ENCODE measurements around the gene SIGLEC9.

SIGLEC9 gene

DNA sequence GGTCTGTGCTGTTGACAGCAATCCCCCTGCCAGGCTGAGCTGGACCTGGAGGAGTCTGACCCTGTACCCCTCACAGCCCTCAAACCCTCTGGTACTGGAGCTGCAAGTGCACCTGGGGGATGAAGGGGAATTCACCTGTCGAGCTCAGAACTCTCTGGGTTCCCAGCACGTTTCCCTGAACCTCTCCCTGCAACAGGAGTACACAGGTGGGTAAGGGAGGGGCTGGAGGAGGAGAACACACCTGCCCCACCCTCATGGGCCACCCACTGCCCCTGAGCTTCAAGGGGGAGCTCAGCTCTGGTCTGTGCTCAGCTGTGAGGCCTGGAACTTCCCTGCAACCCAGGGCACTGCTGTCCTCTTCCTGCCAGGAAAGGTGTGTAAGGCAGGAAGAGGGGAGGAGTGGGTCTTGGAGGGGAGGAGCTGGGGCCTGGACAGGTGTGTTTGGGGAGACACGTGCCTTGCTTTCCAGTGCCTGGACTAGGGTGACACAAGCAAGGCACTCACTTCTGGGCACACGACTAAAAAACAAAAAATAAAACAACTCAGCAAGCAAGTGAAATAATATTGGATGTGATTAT lies 21.3 kb downstream of the SIGLEC9 start:
- no peak for DNase-seq (ENCODE audit: low read depth)

DNA sequence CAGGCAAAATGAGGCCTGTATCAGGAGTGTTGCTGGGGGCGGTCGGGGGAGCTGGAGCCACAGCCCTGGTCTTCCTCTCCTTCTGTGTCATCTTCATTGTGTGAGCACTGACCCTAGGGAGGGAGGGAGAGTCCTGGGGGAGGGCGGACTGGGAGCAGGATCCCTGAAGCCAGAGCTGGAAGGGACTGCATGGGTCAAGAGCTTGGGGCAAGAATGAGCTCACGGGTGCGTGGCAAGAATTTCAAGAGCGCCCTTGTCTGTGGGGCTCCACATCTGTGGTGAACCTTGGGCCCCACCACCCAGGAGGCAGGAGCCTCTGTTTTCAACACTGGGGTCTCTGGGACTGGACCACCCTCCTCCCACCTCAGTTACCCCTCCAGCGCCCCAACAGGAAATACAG lies 22.0 kb downstream of the SIGLEC9 start:
- no peak for DNase-seq (ENCODE audit: low read depth)

DNA sequence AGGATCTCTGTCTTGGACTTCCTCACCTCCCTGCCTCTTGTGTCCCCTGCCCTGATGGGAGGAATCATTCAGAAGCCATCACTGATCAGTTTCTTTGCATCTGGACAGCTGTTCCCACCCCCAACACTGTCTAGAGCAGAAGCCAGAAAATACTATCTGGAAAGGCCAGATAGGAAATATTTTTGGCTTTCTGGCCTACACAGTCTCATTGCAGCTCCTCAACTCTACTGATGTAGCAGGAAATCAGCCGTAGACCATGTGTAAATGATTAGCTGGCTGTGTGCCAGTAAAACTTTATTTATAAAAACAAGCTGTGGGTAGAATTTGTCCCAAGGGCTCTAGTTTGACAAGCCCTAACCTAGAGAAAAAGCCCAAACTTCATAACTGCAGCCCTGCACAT lies 23.0 kb downstream of the SIGLEC9 start:
- no peak for DNase-seq (ENCODE audit: low read depth)

DNA sequence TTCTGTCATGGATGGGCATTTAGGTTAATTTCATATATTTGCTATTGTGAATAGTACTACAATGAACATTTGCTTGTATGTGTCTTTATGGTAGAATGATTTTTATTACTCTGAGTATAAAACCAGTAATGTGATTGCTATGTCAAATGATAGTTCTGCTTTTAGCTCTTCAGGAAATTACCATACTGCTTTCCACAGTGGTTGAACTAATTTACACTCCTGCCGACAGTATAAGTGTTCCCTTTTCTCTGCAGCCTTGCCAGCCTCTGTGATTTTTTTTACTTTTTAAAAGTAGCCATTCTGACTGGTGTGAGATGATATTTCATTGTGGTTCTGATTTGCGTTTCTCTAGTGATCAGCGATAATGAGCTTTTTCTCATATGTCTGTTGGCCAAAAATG lies 23.9 kb downstream of the SIGLEC9 start:
- no peak for DNase-seq (ENCODE audit: low read depth)

DNA sequence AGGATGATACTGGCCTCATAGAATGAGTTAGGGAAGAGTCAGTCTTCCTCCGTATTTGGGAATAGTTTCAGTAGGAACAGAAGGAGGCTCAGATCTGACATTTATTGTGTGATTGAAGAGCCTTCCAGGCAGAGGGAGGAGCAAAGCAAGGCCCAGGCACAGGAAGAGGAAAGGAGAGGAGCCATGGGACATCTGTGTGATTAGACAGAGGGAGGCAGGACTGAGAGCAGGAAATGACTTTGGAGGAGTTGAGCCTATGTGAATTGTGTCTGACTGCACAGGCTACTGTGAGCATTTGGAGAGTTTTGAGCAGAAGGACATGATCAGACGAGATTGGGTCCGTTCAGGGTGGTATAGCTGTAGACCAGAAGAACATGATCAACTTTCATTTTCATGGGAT lies 25.9 kb downstream of the SIGLEC9 start:
- DNase-seq (ENCODE audit: low read depth) = no peak

DNA sequence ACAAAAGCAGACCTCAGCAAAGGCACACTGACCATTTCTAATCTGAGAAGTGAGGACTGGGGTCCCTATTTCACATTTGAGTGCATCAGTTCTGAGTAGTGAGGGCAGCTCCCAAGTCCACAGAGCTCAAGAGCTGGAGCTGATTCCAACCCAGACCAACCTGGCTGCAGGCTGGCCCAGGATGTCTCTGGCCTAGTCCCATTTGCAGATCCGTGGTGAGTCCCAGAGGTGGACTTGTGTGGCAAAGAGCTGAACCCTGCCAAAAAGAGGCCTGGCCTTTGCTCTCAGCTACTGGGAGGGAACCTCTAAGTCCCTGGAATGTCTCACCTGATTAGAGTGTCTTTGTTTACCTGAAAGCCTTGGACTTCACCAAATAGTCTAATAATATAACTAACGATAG lies 32.0 kb downstream of the SIGLEC9 start:
- DNase-seq (ENCODE audit: low read depth) = no peak

DNA sequence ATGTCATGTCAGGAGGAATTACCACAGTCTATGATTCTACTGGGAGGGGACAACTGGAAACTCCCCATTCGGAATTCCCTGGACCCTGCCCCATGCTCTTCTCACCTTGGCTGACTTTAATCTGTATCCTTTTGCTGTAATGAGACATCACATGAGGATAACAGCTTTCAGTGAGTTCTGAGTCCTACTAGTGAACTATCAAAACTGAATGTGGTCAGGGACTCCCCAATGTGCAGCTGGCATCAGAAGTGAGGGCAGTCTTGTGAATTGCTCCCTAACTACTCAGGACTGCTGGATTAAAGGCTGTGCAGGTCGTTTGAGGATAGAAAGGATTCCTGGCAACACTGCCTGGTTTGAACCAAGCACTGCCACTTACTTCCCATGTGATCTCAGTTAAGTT lies 32.6 kb downstream of the SIGLEC9 start:
- DNase-seq (ENCODE audit: low read depth) = no peak

DNA sequence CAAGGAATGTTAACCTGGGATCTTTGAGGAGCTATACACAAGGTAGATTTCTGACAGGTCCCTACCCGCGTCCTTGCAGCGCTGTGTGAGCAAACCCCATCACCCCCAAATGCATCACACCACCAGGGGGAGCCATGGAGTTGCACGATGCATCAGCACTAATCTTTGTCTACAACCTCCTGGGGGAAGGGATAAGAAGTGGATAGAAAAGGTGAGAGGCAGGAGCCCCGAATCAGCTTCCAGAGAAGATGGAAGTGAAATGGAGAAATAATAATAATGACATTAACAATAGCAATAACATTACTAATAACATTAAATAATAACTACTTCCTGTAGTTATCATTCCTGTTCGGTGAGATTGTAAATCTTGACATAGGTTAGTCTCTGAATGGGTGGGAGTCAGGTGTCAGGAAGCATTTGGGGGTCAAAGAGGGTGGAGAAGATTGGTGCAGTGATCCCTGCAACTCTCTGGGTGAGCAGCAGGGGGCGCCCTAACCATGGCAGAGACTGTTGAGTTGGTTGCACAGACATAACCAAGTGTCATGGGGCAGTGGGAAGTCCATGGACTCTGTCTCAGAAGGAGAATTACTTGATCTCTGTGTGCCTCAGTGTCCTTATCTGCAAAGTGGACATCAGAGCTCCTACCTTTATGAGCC lies 33.9 kb downstream of the SIGLEC9 start:
- no peak for DNase-seq (ENCODE audit: low read depth)

DNA sequence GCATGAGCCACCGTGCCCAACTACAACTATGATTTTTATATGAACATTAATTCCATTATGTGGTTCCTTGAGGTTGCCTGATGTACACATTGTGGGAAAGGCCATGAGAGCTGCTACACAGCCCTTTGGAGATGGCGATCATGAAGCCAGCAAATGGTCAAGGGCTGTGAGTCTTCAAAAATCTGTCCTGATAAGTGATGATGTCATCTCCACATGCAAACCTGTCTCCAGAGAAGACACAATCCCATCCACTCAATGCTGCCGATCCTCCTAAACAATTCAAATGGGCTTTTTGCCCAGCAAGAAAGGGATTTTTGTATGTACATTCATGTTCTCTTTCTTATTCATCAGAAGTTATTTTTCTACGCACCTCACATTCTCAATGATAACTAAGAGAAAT lies 35.0 kb downstream of the SIGLEC9 start:
- no peak for DNase-seq (ENCODE audit: low read depth)

DNA sequence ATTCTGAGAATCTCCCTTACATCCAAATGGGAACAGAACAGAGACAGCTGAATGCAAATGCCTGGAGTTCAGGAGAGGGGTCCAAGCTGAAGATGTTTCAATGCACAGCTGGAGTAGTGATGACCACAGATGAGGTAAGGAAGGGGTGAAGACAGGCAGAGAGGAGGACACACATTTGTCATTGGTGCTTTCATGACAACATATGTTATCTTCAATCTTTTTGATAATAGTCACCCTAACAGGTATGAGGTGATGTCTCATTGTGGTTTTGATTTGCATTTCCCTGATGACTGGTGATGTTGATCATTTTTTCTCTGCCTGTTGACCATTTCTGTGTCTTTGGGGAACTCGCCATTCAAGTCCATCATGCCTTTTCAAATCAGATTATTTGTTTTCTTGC lies 36.6 kb downstream of the SIGLEC9 start:
- DNase-seq (ENCODE audit: low read depth) = no peak

DNA sequence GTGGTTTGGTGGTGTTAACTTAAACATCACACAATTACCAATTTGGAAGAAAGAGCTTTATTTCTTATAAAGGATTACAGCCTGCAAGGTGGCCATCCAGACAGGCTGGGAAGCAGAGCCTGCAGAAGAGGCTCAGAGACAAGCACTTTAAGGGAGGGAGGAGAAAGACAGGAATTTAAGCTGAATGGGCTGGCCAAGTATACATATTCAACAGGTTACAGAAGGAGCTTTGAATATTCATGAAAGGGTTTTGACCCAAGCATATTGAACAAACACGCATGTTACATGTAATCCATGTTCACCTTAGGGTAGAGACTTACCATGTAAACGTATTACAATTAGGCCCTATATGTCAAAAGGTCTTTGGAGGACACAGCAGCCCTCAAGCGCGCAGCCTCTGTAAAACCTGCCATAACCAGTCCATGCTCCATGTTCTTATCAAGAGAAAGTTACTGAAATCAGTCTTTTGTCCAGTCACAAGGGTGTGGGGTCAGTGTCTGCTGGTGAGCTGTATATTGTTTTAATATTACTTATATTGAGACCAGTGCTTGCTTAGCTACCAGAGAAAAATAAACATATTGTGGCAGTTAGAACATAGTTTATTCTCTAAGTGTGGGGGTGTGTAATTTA lies 37.3 kb downstream of the SIGLEC9 start:
- DNase-seq (ENCODE audit: low read depth) = no peak

DNA sequence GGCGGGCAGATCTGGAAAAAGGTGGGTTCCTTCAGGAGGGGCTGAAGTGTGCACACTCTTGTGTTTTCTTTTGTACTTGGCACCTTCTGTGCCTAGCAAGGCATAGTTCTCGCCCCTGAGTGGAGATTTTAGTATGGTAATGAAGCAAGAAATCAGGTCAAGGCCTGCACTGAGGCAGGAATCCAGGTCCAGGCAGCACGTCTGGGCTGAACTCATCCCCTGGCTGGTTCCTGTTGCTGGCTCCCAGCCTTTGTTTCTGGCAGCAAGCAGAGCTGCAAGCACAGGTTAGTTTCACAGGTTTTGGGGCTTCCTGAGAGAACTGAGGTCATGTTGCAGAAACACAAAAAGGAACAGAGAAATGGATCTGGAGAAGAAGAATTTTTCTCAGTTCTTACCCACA lies 38.6 kb downstream of the SIGLEC9 start:
- no peak for DNase-seq (ENCODE audit: low read depth)

DNA sequence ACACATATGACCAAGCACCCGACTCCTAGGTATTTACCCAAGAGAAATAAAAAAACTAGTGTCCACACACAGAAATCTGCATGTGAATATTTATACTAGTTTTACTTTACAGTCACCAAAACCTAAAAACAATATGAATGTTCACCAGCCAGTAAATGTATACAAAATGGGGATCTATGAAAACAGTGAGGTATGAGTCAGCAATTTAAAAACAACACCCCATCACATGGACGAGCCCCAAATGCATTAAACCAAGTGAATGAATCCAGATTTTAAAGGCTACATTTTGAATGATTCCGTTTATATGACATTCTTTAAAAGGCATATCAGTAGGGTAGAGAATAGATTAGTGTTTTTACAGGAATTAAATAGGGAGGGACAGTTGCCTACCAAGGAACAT lies 39.5 kb downstream of the SIGLEC9 start:
- DNase-seq (ENCODE audit: low read depth) = no peak

DNA sequence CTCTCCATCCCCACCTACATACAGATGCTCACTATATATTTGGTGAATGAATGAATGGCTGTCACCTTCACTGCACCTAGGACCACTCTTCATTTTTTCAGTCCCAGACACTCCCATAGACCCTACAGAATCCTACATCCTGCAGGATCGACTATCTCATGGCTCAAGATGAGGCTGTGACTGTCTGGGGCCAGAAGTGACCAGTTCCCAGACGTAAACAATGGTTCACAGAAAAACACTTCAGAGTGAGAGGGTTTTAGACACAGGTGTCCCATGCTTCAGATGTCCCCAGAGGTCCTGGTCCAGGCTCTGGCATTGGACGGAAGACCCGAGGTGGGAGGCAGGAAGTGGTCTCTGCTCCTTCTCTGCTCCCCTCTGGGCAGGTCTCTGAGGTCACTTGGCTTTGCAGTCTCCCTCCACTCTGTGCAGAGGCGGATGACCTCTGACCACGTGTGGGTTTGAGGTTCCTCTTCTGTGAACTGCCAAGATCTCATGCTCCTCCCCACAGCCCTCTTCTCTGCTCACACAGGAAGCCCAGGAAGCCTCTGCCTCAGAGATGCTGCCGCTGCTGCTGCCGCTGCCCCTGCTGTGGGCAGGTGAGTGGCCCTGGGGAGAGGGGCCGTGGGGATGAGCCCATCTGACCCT lies 42.3 kb downstream of the SIGLEC9 start:
- no peak for DNase-seq (ENCODE audit: low read depth)

DNA sequence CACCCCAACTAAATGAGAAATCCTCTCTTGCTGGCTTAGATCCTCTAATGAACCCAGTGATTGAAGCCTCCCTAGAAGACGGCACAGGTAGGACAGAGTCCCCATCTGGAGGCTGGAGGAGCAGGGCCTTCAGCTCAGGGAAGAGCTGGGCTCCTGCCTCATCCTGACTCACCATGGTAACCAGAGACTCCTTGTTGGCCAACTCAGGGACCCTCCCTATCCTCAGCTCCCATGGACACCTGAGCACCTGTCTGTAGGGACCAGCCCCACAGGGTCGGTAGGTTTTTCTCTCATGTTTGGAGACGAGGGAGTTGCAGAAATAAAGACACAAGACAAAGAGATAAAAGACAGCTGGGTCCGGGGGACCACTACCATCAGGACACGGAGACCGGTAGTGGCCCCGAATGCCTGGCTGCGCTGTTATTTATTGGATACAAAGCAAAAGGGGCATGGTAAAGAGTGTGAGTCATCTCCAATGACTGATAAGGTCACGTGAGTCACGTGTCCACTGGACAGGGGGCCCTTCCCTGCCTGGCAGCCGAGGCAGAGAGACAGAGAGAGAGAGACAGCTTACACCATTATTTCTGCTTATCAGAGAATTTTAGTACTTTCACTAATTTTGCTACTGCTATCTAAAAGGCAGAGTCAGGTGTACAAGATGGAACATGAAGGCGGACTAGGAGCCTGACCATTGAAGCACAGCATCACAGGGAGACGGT lies 44.0 kb downstream of the SIGLEC9 start:
- DNase-seq (ENCODE audit: low read depth) = no peak

DNA sequence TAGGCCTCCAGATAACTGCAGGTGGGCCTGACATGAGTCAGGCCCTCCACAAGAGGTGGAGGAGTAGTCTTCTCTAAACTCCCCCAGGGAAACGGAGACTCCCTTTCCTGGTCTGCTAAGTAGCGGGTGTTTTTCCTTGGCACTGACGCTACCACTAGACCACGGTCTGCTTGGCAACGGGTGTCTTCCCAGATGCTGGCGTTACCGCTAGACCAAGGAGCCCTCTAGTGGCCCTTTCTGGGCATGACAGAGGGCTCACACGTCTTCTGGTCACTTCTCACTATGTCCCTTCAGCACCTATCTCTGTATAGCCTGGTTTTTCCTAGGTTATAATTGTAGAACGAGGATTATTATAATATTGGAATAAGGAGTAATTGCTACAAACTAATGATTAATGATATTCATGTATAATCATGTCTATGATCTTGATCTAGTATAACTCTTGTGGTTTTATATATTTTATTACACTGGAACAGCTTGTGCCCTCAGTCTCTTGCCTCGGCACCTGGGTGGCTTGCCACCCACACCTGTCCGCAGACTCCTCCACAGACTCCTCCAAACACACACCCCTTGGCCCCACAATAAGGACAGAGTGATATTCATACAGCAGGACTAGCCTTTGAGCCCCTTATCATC lies 44.7 kb downstream of the SIGLEC9 start:
- peak; percentile 20 for DNase-seq (ENCODE audit: low read depth)

DNA sequence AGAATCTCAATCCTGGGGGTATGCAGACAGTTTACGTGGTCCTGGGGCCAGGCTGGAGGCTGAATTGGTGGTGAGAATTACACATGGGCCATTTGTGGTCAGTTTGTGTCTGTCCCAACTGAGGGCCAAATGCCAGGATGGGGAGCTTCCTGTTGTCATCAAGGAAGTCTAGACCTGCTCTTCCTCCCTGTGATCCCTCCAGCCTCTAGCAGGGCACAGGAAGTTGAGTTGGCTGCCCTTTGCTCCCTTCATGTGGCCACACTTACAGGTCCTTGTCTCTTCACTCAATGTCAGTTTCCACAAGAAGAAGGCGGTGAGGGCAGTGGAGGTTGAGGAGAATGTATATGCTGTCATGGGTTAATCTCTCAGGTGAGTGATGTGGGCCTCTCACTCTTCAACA lies 47.5 kb downstream of the SIGLEC9 start:
- no peak for DNase-seq (ENCODE audit: low read depth)

DNA sequence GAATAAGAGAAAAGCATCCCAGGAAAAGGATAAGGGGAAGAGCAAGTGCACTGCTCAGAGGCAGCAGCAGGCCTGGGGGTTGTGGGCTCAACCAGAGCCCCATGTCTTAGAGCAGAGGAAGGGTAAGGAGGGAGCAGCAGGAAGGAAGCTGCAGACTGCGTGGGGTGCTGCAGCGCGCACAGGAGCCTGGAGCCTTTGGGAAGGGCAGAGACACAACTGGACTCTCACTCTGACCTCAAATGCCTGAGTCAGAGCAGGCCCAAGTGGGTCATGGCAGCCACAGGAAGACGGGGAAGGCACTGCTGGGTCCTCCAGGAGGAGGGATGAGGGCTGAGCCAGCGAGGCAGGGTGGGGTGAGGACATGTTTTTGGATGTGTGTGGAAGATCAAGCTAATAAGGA lies 49.0 kb downstream of the SIGLEC9 start:
- no peak for DNase-seq (ENCODE audit: low read depth)

DNA sequence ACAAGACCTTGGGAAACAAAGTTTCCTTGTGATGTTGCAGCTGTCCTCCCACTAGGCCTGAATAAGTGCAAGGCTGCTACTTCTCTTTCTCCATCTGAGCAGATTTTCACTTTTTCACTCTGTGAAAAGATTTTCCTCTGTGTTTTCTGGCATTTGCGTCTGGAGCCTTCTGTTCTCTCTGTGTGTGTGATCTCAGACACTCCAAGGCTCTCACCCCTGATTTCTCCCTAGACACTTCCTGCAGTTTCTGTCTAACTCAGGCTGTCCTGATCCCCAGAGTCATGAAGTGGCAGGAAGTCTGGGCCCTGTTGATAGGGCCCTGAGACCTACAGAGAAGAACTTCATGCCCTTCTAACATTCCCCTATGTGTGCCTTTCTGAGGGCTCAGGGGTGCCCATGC lies 54.5 kb downstream of the SIGLEC9 start:
- no peak for DNase-seq (ENCODE audit: low read depth)
